ENCODE measurements around the gene NPLOC4.

Gene NPLOC4

DNA sequence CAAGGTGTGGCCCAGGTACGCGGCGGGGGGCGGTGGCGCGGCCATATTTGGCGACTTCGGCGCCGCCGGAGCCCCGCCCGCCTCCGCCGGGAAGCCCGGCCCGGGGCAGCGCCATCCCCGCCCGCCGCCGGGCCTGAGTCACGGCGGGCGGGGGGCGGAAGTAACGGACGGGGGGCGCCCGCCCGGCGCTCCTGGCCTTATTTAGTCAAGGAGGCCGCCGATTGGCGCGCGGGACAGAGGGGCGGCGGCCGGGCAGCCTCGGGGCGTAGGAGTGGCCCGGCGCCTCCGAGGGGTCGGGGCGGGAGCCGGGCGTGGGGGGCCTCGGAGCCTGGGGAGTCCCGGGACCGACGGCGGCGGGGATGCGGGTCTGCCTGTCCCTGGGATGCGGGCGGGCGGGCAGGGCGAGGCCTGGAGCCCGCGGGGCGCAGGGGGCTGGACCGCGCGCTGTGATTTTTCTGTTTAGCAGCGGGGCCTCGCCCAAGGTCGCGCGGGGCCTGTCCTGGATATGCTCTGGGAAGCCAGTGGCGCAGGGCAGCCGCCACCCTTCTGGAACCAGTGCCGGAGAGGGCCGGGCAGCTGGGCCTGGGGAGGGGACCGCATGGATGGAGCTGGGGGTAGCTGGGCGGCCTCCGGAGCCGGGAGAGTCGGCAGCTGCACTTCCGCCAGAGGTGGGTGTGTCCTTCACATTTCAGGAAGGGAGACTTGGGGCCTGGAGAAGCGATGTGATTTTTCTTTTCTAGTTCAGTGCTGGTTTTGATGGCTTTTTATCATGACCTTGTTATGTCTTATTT lies 122.0 kb downstream of the NPLOC4 start:
- TF ChIP-seq, protein P1, sequence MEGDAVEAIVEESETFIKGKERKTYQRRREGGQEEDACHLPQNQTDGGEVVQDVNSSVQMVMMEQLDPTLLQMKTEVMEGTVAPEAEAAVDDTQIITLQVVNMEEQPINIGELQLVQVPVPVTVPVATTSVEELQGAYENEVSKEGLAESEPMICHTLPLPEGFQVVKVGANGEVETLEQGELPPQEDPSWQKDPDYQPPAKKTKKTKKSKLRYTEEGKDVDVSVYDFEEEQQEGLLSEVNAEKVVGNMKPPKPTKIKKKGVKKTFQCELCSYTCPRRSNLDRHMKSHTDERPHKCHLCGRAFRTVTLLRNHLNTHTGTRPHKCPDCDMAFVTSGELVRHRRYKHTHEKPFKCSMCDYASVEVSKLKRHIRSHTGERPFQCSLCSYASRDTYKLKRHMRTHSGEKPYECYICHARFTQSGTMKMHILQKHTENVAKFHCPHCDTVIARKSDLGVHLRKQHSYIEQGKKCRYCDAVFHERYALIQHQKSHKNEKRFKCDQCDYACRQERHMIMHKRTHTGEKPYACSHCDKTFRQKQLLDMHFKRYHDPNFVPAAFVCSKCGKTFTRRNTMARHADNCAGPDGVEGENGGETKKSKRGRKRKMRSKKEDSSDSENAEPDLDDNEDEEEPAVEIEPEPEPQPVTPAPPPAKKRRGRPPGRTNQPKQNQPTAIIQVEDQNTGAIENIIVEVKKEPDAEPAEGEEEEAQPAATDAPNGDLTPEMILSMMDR (IDR thresholded peaks at IDR 0.05), result no peak

DNA sequence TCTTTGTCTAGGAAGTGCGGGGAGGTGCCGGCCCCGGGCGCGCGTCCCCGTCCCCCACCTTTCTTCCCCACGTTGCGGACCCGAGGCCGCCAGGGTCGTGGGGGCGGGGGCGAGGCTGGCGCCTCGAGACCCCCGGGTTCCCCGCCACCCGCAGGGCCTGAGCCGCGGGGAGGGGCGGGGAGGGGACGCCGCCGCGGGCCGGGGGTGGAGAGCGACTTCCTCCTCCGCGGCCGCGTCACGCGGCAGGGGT lies 122.5 kb downstream of the NPLOC4 start:
- TF ChIP-seq, protein P1 (IDR thresholded peaks at IDR 0.05), result no peak

DNA sequence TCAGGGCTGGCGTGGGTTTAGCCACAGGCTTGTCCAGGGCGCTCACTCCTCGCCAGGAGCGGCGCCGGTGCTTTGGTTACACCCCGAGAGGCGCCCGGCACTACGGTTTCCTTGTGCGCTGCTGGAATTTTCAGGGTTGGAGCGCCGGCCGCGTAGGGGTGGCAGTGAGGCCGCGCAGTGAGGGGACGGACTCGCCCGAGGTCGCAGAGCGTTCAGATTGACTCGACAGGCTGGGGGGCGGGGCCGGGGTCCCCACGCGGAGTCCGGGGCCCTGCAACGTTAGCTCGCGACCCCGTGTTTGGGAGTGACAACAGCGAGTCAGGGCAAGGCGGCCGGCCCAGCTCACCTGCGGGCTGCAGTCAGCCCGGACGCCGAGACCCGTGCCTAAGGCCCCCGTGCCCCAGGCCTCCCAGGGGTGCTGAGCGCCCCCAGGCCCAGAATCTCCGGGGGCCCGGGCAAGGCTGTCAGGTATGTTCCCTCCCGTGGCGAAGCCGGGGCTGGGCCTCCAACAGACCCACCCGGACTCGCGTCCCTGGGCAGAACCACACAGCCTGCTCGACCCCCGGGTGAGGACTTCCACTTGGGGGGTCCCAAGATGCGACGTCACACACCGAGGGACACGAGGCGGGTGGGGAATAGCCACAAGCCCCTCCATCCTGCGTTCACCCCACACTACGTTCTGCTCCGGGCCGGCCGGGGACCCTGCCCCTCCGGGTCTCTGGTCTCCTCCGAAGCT lies 123.0 kb downstream of the NPLOC4 start:
- TF ChIP-seq, protein P1 (IDR thresholded peaks at IDR 0.05), result no peak

DNA sequence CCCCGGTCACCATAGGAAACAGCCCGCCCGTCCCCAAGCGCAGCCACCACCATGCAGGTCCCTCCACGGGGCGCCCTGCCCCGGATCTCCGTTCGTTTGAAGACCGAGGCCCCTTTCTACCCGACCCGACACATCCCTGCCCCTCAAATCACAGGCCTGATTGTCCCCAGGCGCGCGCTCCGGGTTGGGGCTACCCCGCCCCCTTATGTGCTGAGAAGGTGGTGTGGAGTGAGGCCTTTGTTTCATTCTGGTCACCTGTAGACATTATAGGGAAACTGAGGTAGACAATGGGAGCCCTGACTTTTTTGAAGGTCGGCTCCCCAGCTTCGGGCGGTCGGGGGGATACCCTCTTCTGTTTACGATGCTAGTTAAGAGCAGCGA lies 123.5 kb downstream of the NPLOC4 start:
- TF ChIP-seq, protein P1 (IDR thresholded peaks at IDR 0.05), result no peak

DNA sequence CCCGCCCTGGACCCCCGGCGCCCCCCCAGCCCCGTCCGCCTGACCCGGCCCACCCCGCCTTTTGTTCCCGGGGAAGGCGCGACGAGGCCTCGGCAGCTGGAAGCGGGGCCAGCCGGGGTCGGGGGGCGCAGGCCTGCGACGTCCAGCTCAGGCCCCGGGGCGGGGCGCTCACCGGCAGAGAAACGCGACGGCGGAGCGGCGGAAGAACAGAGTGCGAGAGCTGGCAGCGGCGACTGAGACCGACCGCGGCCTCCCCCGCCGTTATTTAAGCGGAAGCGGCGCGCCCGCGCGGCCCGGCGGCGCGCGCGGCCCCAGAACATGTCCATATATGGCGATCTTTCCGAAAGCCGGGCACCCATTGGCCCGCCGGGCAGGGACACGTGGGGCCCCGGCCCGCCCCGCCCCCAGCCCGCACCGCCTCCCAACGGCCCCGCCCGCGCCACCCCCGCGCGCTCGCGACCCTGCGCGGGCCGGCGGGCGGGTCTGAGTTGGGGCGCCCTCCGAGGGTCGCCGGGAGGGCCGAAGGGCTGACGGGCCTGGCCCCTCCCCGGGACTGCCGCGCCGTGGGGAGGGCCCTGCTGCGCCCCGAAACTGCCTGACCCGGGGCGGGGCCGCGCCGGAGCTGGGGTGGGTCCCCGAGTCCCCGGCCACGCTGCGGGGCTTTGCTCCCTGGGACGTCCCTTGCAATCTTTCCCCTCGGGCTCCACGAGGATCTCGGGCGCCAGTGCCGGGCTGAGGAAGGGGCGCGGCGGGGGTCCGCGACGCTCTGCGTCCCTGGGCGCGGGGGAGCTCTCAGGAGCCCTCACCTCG lies 124.1 kb downstream of the NPLOC4 start, which contains the start of gene ACTG1:
Gene ACTG1, minus strand, starts transcription at position 238 of the 810 bp plus-strand sequence. CDS start 445 bp downstream, outside the sequence.
- TF ChIP-seq, protein P1 (IDR thresholded peaks at IDR 0.05), result no peak

DNA sequence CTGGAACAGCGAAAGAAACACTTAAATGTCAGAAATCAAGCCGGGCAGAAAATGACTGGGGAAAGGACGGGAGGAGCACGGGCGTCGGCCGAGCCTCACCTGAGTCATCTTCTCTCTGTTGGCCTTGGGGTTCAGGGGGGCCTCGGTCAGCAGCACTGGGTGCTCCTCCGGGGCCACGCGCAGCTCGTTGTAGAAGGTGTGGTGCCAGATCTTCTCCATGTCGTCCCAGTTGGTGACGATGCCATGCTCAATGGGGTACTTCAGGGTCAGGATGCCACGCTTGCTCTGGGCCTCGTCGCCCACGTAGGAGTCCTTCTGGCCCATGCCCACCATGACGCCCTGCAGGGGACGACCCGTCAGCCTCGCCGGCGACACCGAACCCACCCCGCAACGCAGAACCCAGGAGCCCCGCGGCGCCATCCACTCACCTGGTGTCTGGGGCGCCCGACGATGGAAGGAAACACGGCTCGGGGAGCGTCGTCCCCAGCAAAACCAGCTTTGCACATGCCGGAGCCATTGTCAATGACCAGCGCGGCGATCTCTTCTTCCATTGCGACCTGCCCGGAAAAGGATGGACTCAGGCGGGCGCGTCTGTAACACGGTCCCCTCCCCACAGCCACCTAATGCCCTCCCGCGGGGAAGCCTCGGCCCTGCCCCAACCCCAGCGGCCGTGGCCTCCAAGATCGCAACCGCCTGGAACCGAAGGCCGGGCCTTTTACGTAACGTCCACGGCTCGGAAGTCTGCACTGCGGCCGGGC lies 124.9 kb downstream of the NPLOC4 start:
- TF ChIP-seq, protein P1 (IDR thresholded peaks at IDR 0.05), result no peak

DNA sequence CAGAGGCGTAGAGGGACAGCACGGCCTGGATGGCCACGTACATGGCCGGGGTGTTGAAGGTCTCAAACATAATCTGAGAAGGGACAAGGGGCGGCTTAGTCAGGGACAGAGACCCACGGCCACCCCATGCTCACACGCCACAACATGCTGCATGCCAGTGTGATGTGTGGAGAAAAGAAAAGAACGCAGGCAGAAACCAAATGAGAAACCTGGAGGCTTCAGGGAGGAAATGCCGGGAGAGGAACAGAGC lies 125.4 kb downstream of the NPLOC4 start:
- TF ChIP-seq, protein P1 (IDR thresholded peaks at IDR 0.05), result no peak

All from LNCAP (cell line).